HG03108 (cell line): ENCODE results near the gene UPK3BL1.
"Not testable (repeated sequence)": the region's sequence is repeated elsewhere in the genome, so short reads cannot be mapped to it uniquely, and the experiment has no call there.

Source experiments
- ATAC-seq: cut with Tn5 transposase; IDR thresholded peaks from one replicate; pipeline ENCODE4 v1.9.1; 2021; ENCODE audit warnings: moderate library complexity; ENCODE audit not compliant: unreplicated experiment

UPK3BL1 gene

GRCh38 chr7:102630622-102631021 lies 12.0 kb downstream of the UPK3BL1 start:
- ATAC-seq = not testable (repeated sequence)

GRCh38 chr7:102627271-102627904 lies 15.2 kb downstream of the UPK3BL1 start:
- ATAC-seq = not testable (repeated sequence)

- ATAC-seq = not testable (repeated sequence)
Measured at GRCh38 chr7:102618122-102618521, 24.5 kb downstream of the UPK3BL1 start.

- ATAC-seq = peak; percentile 52
Measured at GRCh38 chr7:102616507-102617125, 26.0 kb downstream of the UPK3BL1 start, which contains the start of gene RASA4. TSS of gene RASA4 (minus strand) at chr7:102616756. CDS start at chr7:102616689, 67 bp downstream.

- ATAC-seq = peak; percentile 18
Measured at GRCh38 chr7:102615930-102616329, 26.7 kb downstream of the UPK3BL1 start.

GRCh38 chr7:102614873-102615272 lies 27.7 kb downstream of the UPK3BL1 start:
- ATAC-seq = not testable (repeated sequence)

- peak; percentile 16 for ATAC-seq
Measured at GRCh38 chr7:102614346-102614697, 28.3 kb downstream of the UPK3BL1 start.

- ATAC-seq = peak; percentile 50
Measured at GRCh38 chr7:102613575-102614345, 28.8 kb downstream of the UPK3BL1 start.

- not testable (repeated sequence) for ATAC-seq
Measured at GRCh38 chr7:102611675-102612325, 30.8 kb downstream of the UPK3BL1 start.

GRCh38 chr7:102611013-102611674 lies 31.4 kb downstream of the UPK3BL1 start:
- peak; percentile 36 for ATAC-seq

GRCh38 chr7:102610441-102610840 lies 32.1 kb downstream of the UPK3BL1 start:
- not testable (repeated sequence) for ATAC-seq

- not testable (repeated sequence) for ATAC-seq
Measured at GRCh38 chr7:102609734-102610133, 32.9 kb downstream of the UPK3BL1 start.

- ATAC-seq = not testable (repeated sequence)
Measured at GRCh38 chr7:102606848-102607247, 35.7 kb downstream of the UPK3BL1 start.

GRCh38 chr7:102604431-102605145 lies 38.0 kb downstream of the UPK3BL1 start:
- ATAC-seq = not testable (repeated sequence)

GRCh38 chr7:102602317-102602716 lies 40.3 kb downstream of the UPK3BL1 start:
- ATAC-seq = not testable (repeated sequence)

GRCh38 chr7:102599699-102600098 lies 42.9 kb downstream of the UPK3BL1 start:
- not testable (repeated sequence) for ATAC-seq

- not testable (repeated sequence) for ATAC-seq
Measured at GRCh38 chr7:102596036-102596435, 46.6 kb downstream of the UPK3BL1 start.

GRCh38 chr7:102593637-102594334 lies 48.8 kb downstream of the UPK3BL1 start:
- ATAC-seq = peak; percentile 64

GRCh38 chr7:102592477-102593019 lies 50.0 kb downstream of the UPK3BL1 start:
- ATAC-seq = peak; percentile 52
